Right renal cortex interstitium (tissue), 3 donors: ENCODE data around the gene CNKSR2. TPM values are rescaled to one million over a fixed set of nuclear protein-coding genes. Genes with fewer than 3 reads are reported as not detected.

Source experiments
- DNase-seq, 3 donors: peaks; one replicate each; pipeline ENCODE4 v3.0.0-alpha.2; 2013; ENCODE audit warnings: low read depth in 3 of 3, low spot score in 2 of 3
- polyA plus RNA-seq, 3 donors: library from polyadenylated mRNA; unstranded; fragments of 120-200 nt; gene quantifications; one replicate each; pipeline ENCODE4 v1.2.1, GENCODE V29; 2013; ENCODE audit not compliant: insufficient read length in 3 of 3

CNKSR2 gene
- polyA plus RNA-seq, 3 donors = 1.1 to 1.3 (median 1.2) TPM

GRCh38 chrX:21662761-21663160 lies 288.5 kb downstream of the CNKSR2 start:
- no peak for DNase-seq

- DNase-seq = no peak
Observed at GRCh38 chrX:21666252-21666651, 292.0 kb downstream of the CNKSR2 start.

GRCh38 chrX:21666679-21667078 lies 292.5 kb downstream of the CNKSR2 start:
- no peak for DNase-seq

GRCh38 chrX:21674430-21675186 lies 300.4 kb downstream of the CNKSR2 start:
- DNase-seq = no peak

GRCh38 chrX:21675931-21676330 lies 301.7 kb downstream of the CNKSR2 start:
- DNase-seq = no peak

GRCh38 chrX:21678048-21678612 lies 303.9 kb downstream of the CNKSR2 start:
- no peak for DNase-seq

GRCh38 chrX:21683941-21684340 lies 309.7 kb downstream of the CNKSR2 start:
- no peak for DNase-seq

- no peak for DNase-seq
Observed at GRCh38 chrX:21691512-21692018, 317.3 kb downstream of the CNKSR2 start.

- no peak for DNase-seq
Observed at GRCh38 chrX:21698272-21698671, 324.1 kb downstream of the CNKSR2 start.

- no peak for DNase-seq
Observed at GRCh38 chrX:21699136-21699535, 324.9 kb downstream of the CNKSR2 start.

GRCh38 chrX:21700275-21700674 lies 326.1 kb downstream of the CNKSR2 start:
- DNase-seq = no peak

GRCh38 chrX:21700967-21701366 lies 326.7 kb downstream of the CNKSR2 start:
- DNase-seq = no peak

GRCh38 chrX:21702725-21703124 lies 328.5 kb downstream of the CNKSR2 start:
- no peak for DNase-seq
